H1 (cell line): ENCODE data around the gene SLC37A1. TPM values are rescaled to one million over a fixed set of nuclear protein-coding genes. Genes with fewer than 3 reads are reported as not detected.

ENCODE experiments used
- CTCF ChIA-PET: fragments of 300-600 bp; sonication (Branson Sonifier 250); formaldehyde crosslinking; loops from one replicate; lab custom pipeline; 2021; ENCODE audit not compliant: partially characterized antibody; lab: Charles Lee
- POLR2A ChIA-PET: fragments of 300-600 bp; sonication (Branson Sonifier 250); formaldehyde crosslinking; loops from one replicate; lab custom pipeline; 2021; ENCODE audit warnings: inconsistent platforms; ENCODE audit not compliant: partially characterized antibody; lab: Charles Lee
- DNase-seq, 2 experiments: peaks; one replicate each; pipeline versions ENCODE4 v3.0.0 to v3.0.0-alpha.2; 2010 to 2022; ENCODE audit warnings: low spot score in 2 of 2, low read depth in 1 of 2, mixed read lengths in 1 of 2
- FAIRE-seq: peaks from 2 replicates; lab custom pipeline; 2011; peaks lifted over from hg19 to GRCh38; lab: Jason Lieb, UNC
- H2AFZ ChIP-seq: 2 replicates; pipeline ENCODE4 v1.8.1; 2012; ENCODE audit warnings: low read length, inconsistent platforms
- H2AK5ac ChIP-seq: 2 replicates; pipeline ENCODE4 v1.6.1; 2013; ENCODE audit warnings: low read depth, low read length
- H2BK120ac ChIP-seq: replicated peaks from 2 replicates; pipeline ENCODE3; 2013; ENCODE audit warnings: low read depth, low read length, inconsistent platforms
- H2BK12ac ChIP-seq: 2 replicates; pipeline ENCODE4 v1.6.1; 2013; ENCODE audit warnings: low read depth, low read length
- H2BK15ac ChIP-seq: 2 replicates; pipeline ENCODE4 v1.6.1; 2013; ENCODE audit warnings: low read length
- H2BK20ac ChIP-seq: 2 replicates; pipeline ENCODE4 v1.6.1; 2013; ENCODE audit warnings: low read length
- H2BK5ac ChIP-seq: 2 replicates; pipeline ENCODE4 v1.6.1; 2013; ENCODE audit warnings: low read depth, low read length
- H3K14ac ChIP-seq: 2 replicates; pipeline ENCODE4 v1.6.1; 2013; ENCODE audit warnings: inconsistent platforms; ENCODE audit not compliant: insufficient read length
- H3K18ac ChIP-seq: 2 replicates; pipeline ENCODE4 v1.6.1; 2013; ENCODE audit warnings: low read length; ENCODE audit errors: extremely low read depth
- H3K23ac ChIP-seq: 2 replicates; pipeline ENCODE4 v1.6.1; 2013; ENCODE audit warnings: inconsistent platforms; ENCODE audit not compliant: insufficient read length
- H3K23me2 ChIP-seq: 2 replicates; pipeline ENCODE4 v1.6.1; 2013; ENCODE audit warnings: low read depth, low read length
- H3K27ac ChIP-seq: 2 replicates; pipeline ENCODE4 v1.6.1; 2011; ENCODE audit warnings: low read depth, low read length, inconsistent platforms
- H3K27me3 ChIP-seq, 4 experiments: replicated peaks in 1 of 4; 1 replicate in 1 of 4; 2 replicates in 3 of 4; pipeline versions ENCODE4 v1.6.1 to v1.8.1; 2011 to 2013; ENCODE audit warnings: low read length in 3 of 4, mild to moderate bottlenecking in 3 of 4, inconsistent platforms in 2 of 4, mixed read lengths in 2 of 4, moderate library complexity in 1 of 4; ENCODE audit not compliant: control insufficient read depth in 3 of 4, insufficient read depth in 3 of 4; ENCODE audit errors: extremely low read depth in 1 of 4
- H3K36me3 ChIP-seq, 4 experiments: 2 replicates each; pipeline versions ENCODE4 v1.6.1 to v1.8.1; 2011 to 2013; ENCODE audit warnings: mild to moderate bottlenecking in 4 of 4, low read length in 3 of 4, moderate library complexity in 2 of 4, control low read depth in 1 of 4, inconsistent platforms in 1 of 4; ENCODE audit not compliant: insufficient read depth in 4 of 4, control insufficient read depth in 2 of 4
- H3K4ac ChIP-seq: replicated peaks from 2 replicates; pipeline ENCODE3; 2013; ENCODE audit warnings: low read length, low read depth, mixed read lengths, inconsistent platforms; ENCODE audit not compliant: insufficient read length
- H3K4me1 ChIP-seq, 4 experiments: replicated peaks in 1 of 4; 1 replicate in 1 of 4; 2 replicates in 3 of 4; pipeline versions ENCODE4 v1.6.1 to v1.8.1; 2011 to 2013; ENCODE audit warnings: low read length in 3 of 4, inconsistent platforms in 2 of 4, mixed read lengths in 1 of 4; ENCODE audit not compliant: insufficient read depth in 4 of 4, control insufficient read depth in 3 of 4
- H3K4me2 ChIP-seq, 2 experiments: 2 replicates each; pipeline versions ENCODE4 v1.6.1 to v1.8.1; 2011 to 2013; ENCODE audit warnings: low read depth in 2 of 2, low read length in 2 of 2, control low read depth in 1 of 2, inconsistent platforms in 1 of 2, mild to moderate bottlenecking in 1 of 2; ENCODE audit not compliant: insufficient read depth in 1 of 2
- H3K4me3 ChIP-seq, 4 experiments: fragments of 200-600, 300-600 bp in 1 of 4; sonication (generic), shearing (Covaris generic), sonication (Bioruptor Twin) in 1 of 4; 2 replicates each; pipeline versions ENCODE4 v1.5.1 to v1.8.1; 2011 to 2016; ENCODE audit warnings: low read length in 4 of 4, low read depth in 3 of 4, control low read depth in 2 of 4, inconsistent platforms in 2 of 4, mild to moderate bottlenecking in 2 of 4, mixed read lengths in 1 of 4, moderate library complexity in 1 of 4; ENCODE audit not compliant: insufficient read depth in 2 of 4; ENCODE audit errors: extremely low read depth in 1 of 4
- H3K56ac ChIP-seq: replicated peaks from 2 replicates; pipeline ENCODE3; 2013; ENCODE audit warnings: low read depth, mild to moderate bottlenecking, mixed read lengths, low read length, inconsistent platforms; ENCODE audit not compliant: insufficient read length
- H3K79me1 ChIP-seq: 2 replicates; pipeline ENCODE4 v1.6.1; 2013; ENCODE audit warnings: low read depth, low read length, control low read depth
- H3K79me2 ChIP-seq, 2 experiments: 2 replicates each; pipeline versions ENCODE4 v1.6.1 to v1.8.1; 2012 to 2013; ENCODE audit warnings: low read length in 2 of 2, mild to moderate bottlenecking in 2 of 2, inconsistent platforms in 1 of 2; ENCODE audit not compliant: insufficient read depth in 2 of 2, control insufficient read depth in 1 of 2
- H3K9ac ChIP-seq, 4 experiments: replicated peaks in 1 of 4; 1 replicate in 1 of 4; 2 replicates in 3 of 4; pipeline versions ENCODE4 v1.6.1 to v1.8.1; 2011 to 2013; ENCODE audit warnings: low read depth in 3 of 4, low read length in 3 of 4, control low read depth in 2 of 4, mild to moderate bottlenecking in 2 of 4, moderate library complexity in 2 of 4, inconsistent platforms in 1 of 4; ENCODE audit errors: extremely low read depth in 1 of 4
- H3K9me3 ChIP-seq, 2 experiments: 2 replicates each; pipeline versions ENCODE4 v1.6.1 to v1.8.1; 2012 to 2013; ENCODE audit warnings: mild to moderate bottlenecking in 2 of 2, moderate library complexity in 2 of 2, control low read depth in 1 of 2, inconsistent platforms in 1 of 2, low read depth in 1 of 2, low read length in 1 of 2, mixed read lengths in 1 of 2; ENCODE audit not compliant: insufficient read depth in 2 of 2
- H4K20me1 ChIP-seq, 2 experiments: replicated peaks in 1 of 2; 2 replicates each; pipeline versions ENCODE3 to v1.8.1; 2011 to 2013; ENCODE audit warnings: inconsistent platforms in 2 of 2, low read length in 2 of 2, mild to moderate bottlenecking in 1 of 2; ENCODE audit not compliant: insufficient read depth in 2 of 2, control insufficient read depth in 1 of 2
- H4K5ac ChIP-seq: 2 replicates; pipeline ENCODE4 v1.6.1; 2013; ENCODE audit warnings: low read length, low read depth, mixed read lengths, inconsistent platforms; ENCODE audit not compliant: insufficient read length
- H4K8ac ChIP-seq: 2 replicates; pipeline ENCODE4 v1.8.0; 2013; ENCODE audit warnings: mild to moderate bottlenecking, moderate library complexity, low read length, inconsistent platforms; ENCODE audit not compliant: insufficient read depth; ENCODE audit errors: extremely low read depth
- H4K91ac ChIP-seq: replicated peaks from 2 replicates; pipeline ENCODE3; 2013; ENCODE audit warnings: low read length, mixed read lengths, inconsistent platforms; ENCODE audit not compliant: insufficient read length
- CBX8 ChIP-seq: fragments of 300-800, 300-1000 bp; sonication (generic); IDR thresholded peaks from 2 replicates; pipeline ENCODE4 v1.7.1; 2016; ENCODE audit warnings: low read depth, low read length, borderline replicate concordance
- CHD2 ChIP-seq: IDR thresholded peaks from 2 replicates; pipeline ENCODE4 v1.6.1; 2012; ENCODE audit warnings: low read length, improper control_type of control experiment
- KDM4A ChIP-seq: IDR thresholded peaks from one replicate; pipeline ENCODE4 v1.7.1; 2012; ENCODE audit warnings: low read depth, mild to moderate bottlenecking, moderate library complexity, low read length, inconsistent platforms; ENCODE audit not compliant: severe bottlenecking
- WGBS, 2 experiments: shearing (Covaris generic) in 1 of 2; methylation state at CpG; one replicate each; pipeline versions ENCODE4 v1.1.6 to v1.1.7; 2013 to 2015; ENCODE audit warnings: low lambda C conversion rate in 2 of 2, mixed read lengths in 2 of 2, inconsistent platforms in 1 of 2, low coverage in 1 of 2, missing lambda C conversion rate in 1 of 2; ENCODE audit not compliant: insufficient replicate concordance in 2 of 2, insufficient coverage in 1 of 2, insufficient read length in 1 of 2; ENCODE audit errors: extremely low coverage in 1 of 2, missing lambda C conversion rate in 1 of 2; 5-methylcytosine and 5-hydroxymethylcytosine counted together
- polyA plus RNA-seq, 7 experiments: library from polyadenylated mRNA; depleted of rRNA in 3 of 7; stranded (reverse) in 5 of 7; unstranded in 2 of 7; fragments of >200 nt in 5 of 7; fragments of 200-250 nt in 2 of 7; gene quantifications; 1 replicate in 5 of 7; 2 replicates in 1 of 7; 4 replicates in 1 of 7; pipeline versions ENCODE4 v1.2.1 to v1.2.3, GENCODE V29; 2011 to 2013; ENCODE audit warnings: missing spikeins in 2 of 7, mixed read lengths in 2 of 7
- total RNA-seq: library from RNA; stranded (reverse); fragmentation: NEBNext Ultra II Directional; extraction: Animal tissue kit (Norgen Biotek cat#: 25700); gene quantifications from 2 replicates; pipeline ENCODE4 v1.2.1, GENCODE V29; 2021

Gene SLC37A1
- total and polyA plus RNA-seq, 2 of the 8 experiments (the other 6 are each of a cell fraction or from before 2014, with no cell fraction given), result 15.6 to 30.9 TPM

DNA sequence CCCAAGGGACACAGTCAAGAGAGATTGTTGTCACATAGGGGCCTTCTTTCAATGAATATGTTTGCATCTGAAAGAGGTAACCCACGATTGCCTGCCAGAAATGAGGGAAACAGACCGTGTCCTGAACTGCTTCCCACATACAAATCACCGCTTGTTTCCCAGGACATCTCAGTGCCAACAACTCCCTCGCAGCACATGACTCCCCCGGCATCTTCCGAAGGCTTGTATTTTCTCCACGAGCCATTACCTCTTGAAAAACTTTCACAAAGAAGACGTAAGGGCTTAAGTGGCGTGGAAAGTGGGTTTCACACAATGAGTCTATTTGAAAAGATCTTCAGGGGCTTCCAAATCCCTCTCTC is 108.1 kb downstream of the SLC37A1 start:
- H2AK5ac ChIP-seq, result no peak overlapping the region
- no peak overlapping the region for H2BK20ac ChIP-seq
- no peak overlapping the region for H3K56ac ChIP-seq
- no peaks in the 10 kb centered on the region for H3K9me3 ChIP-seq
- H3K36me3 ChIP-seq, result no peaks in the 10 kb centered on the region
- H2AFZ ChIP-seq, result no peak overlapping the region
- H3K23ac ChIP-seq, result no peak overlapping the region
- H3K79me2 ChIP-seq, result no peaks in the 10 kb centered on the region
- H3K27ac ChIP-seq, result no peak overlapping the region
- H3K4me3 ChIP-seq, result no peak overlapping the region
- H2BK5ac ChIP-seq, result no peak overlapping the region
- no peak overlapping the region for H3K4me2 ChIP-seq
- H4K20me1 ChIP-seq, result no peaks in the 10 kb centered on the region
- no peaks in the 10 kb centered on the region for H3K23me2 ChIP-seq
- DNase-seq, result no peak
- no peak for TF ChIP-seq CBX8
- TF ChIP-seq CHD2, result no peak
- no peak for TF ChIP-seq KDM4A
- TF ChIP-seq, all 59 proteins: peak for 0
- Histone ChIP-seq H4K5ac (no peak overlapping the region), H3K27me3 (no peaks in the 10 kb centered on the region; a peak in 3 of 7 replicates), H3K4me1 (peaks cover 0 to 8% (median 4%) of the 10 kb centered on the region in 4 experiments; a peak in 4 of 7 replicates), H3K79me1 (0 out of 2 replicates have a peak, but pooled peaks cover 2% of the 10 kb centered on the region), H3K4ac (no peak overlapping the region), H2BK12ac (no peak overlapping the region), H3K14ac (no peak overlapping the region), H4K8ac (no peak overlapping the region), H4K91ac (no peak overlapping the region), H3K18ac (no peak overlapping the region), H2BK15ac (no peak overlapping the region), H2BK120ac (no peak overlapping the region), H3K9ac (no peak overlapping the region)
- 89% methylated on average over 9 of the region's 9 CpGs; no CpG with 5 or more reads in 1 of the 2 experiments for WGBS, 2 experiments
- ChIA-PET CTCF (interaction anchor here (1.2 kb wide), 1 partner anchor 30 kb away, joined by 5 read pairs; no protein-coding TSS in a partner anchor), POLR2A (no interaction called here)
- FAIRE-seq, result no peak
